ENCODE results near the gene CIAO2A. TPM values are rescaled to one million over a fixed set of nuclear protein-coding genes. Genes with fewer than 3 reads are reported as not detected.
A peak's percentile ranks its signal among the peaks of the same experiment; 100 is the strongest.
"Not testable (repeated sequence)": the region's sequence is repeated elsewhere in the genome, so short reads cannot be mapped to it uniquely, and the experiment has no call there.

CIAO2A gene
- total RNA-seq, 1 experiment from 2014 or later: 137 TPM

- no peak for DNase-seq (ENCODE audit: low spot score)
Observed at GRCh38 chr15:64071931-64072765, 21.5 kb downstream of the CIAO2A start.

GRCh38 chr15:64070965-64071851 is 22.4 kb downstream of the CIAO2A start:
- peak; percentile 52 for DNase-seq (ENCODE audit: low spot score)

- no peak for DNase-seq (ENCODE audit: low spot score)
Observed at GRCh38 chr15:64070106-64070505, 23.5 kb downstream of the CIAO2A start.

GRCh38 chr15:64068133-64068532 is 25.5 kb downstream of the CIAO2A start:
- no peak for DNase-seq (ENCODE audit: low spot score)

- peak; percentile 92 for DNase-seq (ENCODE audit: low spot score)
Observed at GRCh38 chr15:64067564-64068030, 26.0 kb downstream of the CIAO2A start.

- DNase-seq (ENCODE audit: low spot score): no peak
Observed at GRCh38 chr15:64066451-64066850, 27.2 kb downstream of the CIAO2A start.

GRCh38 chr15:64060716-64061115 is 32.9 kb downstream of the CIAO2A start:
- no peak for DNase-seq (ENCODE audit: low spot score)

- not testable (repeated sequence) for DNase-seq (ENCODE audit: low spot score)
Observed at GRCh38 chr15:64059104-64059503, 34.5 kb downstream of the CIAO2A start.

- no peak for DNase-seq (ENCODE audit: low spot score)
Observed at GRCh38 chr15:64058279-64058678, 35.4 kb downstream of the CIAO2A start.

- DNase-seq (ENCODE audit: low spot score): not testable (repeated sequence)
Observed at GRCh38 chr15:64053674-64054073, 40.0 kb downstream of the CIAO2A start.

- DNase-seq (ENCODE audit: low spot score): no peak
Observed at GRCh38 chr15:64052925-64053491, 40.6 kb downstream of the CIAO2A start.

- no peak for DNase-seq (ENCODE audit: low spot score)
Observed at GRCh38 chr15:64051407-64052259, 42.0 kb downstream of the CIAO2A start.

GRCh38 chr15:64051093-64051402 is 42.6 kb downstream of the CIAO2A start:
- DNase-seq (ENCODE audit: low spot score): no peak

- no peak for DNase-seq (ENCODE audit: low spot score)
Observed at GRCh38 chr15:64050281-64051092, 43.2 kb downstream of the CIAO2A start.

- no peak for DNase-seq (ENCODE audit: low spot score)
Observed at GRCh38 chr15:64048781-64049460, 44.7 kb downstream of the CIAO2A start.

GRCh38 chr15:64046421-64047153 is 47.1 kb downstream of the CIAO2A start, which contains the start of gene DAPK2:
TSS of gene DAPK2 (minus strand) at chr15:64046485. CDS start at chr15:64040261, 6,224 bp downstream.
- DNase-seq (ENCODE audit: low spot score): peak; percentile 85

GRCh38 chr15:64045774-64046420 is 47.7 kb downstream of the CIAO2A start:
- no peak for DNase-seq (ENCODE audit: low spot score)

- no peak for DNase-seq (ENCODE audit: low spot score)
Observed at GRCh38 chr15:64045101-64045435, 48.6 kb downstream of the CIAO2A start.

All from HT-29 (cell line).